HCT116 (cell line): ENCODE results near the gene GFOD2. TPM values are rescaled to one million over a fixed set of nuclear protein-coding genes. Genes with fewer than 3 reads are reported as not detected.

ENCODE experiments used
- ATAC-seq: fragments of 200-7000 bp; cut with Tn5 transposase; 2 replicates; pipeline ENCODE4 v1.9.1; 2020; ENCODE audit warnings: mild to moderate bottlenecking, moderate library complexity
- BruUV-seq: library from RNA; stranded (reverse); fragments of 400-500 nt; replicated peaks from 2 replicates; lab custom pipeline; 2021; lab: Mats Ljungman, UMichigan
- CTCF ChIA-PET: fragments of 300-600 bp; sonication (Branson Sonifier 250); formaldehyde crosslinking; loops from one replicate; lab custom pipeline; 2021; ENCODE audit warnings: antibody characterized with exemption; lab: Charles Lee
- POLR2A ChIA-PET: fragments of 300-600, 350-600 bp; sonication (Branson Sonifier 250); formaldehyde crosslinking; loops from one replicate; lab custom pipeline; 2021; ENCODE audit warnings: antibody characterized with exemption; lab: Charles Lee
- RAD21 ChIA-PET, 2 experiments: fragments of 300-600 bp; sonication (Branson Sonifier 250); formaldehyde crosslinking; loops; one replicate each; lab custom pipeline; 2023; ENCODE audit warnings: low total read pairs in 2 of 2; ENCODE audit not compliant: uncharacterized antibody in 2 of 2, unreplicated experiment in 2 of 2, low non-redundant PET in 1 of 2; lab: Charles Lee
- DNase-seq: peaks from one replicate; pipeline ENCODE4 v3.0.0-alpha.2; 2010; ENCODE audit warnings: low read depth, low spot score
- H2AFZ ChIP-seq: fragments of 200-600 bp; shearing (Covaris generic), sonication (generic); 2 replicates; pipeline ENCODE4 v1.6.1; 2017; ENCODE audit warnings: low read depth, mixed run types, mixed read lengths, antibody characterized with exemption, low read length; ENCODE audit not compliant: poor library complexity, severe bottlenecking
- H3K27ac ChIP-seq: 2 replicates; pipeline ENCODE4 v1.5.1; 2012; ENCODE audit warnings: low read depth, low read length
- H3K27me3 ChIP-seq: fragments of 200-600 bp; sonication (generic); 2 replicates; pipeline ENCODE4 v1.6.1; 2016; ENCODE audit warnings: mixed run types, low read length, mixed read lengths; ENCODE audit not compliant: insufficient read depth
- H3K36me3 ChIP-seq, 2 experiments: fragments of 200-500 bp in 1 of 2; fragments of 200-600 bp in 1 of 2; sonication (Bioruptor generic) in 1 of 2; sonication (generic) in 1 of 2; 2 replicates each; pipeline versions ENCODE4 v1.5.1 to v1.6.1; 2014 to 2016; ENCODE audit warnings: low read length in 2 of 2, inconsistent platforms in 1 of 2, mixed read lengths in 1 of 2, mixed run types in 1 of 2; ENCODE audit not compliant: insufficient read depth in 2 of 2, control insufficient read depth in 1 of 2
- H3K4me1 ChIP-seq, 2 experiments: fragments of 200-600 bp in 1 of 2; sonication (generic) in 1 of 2; 2 replicates each; pipeline versions ENCODE4 v1.5.1 to v1.6.1; 2012 to 2017; ENCODE audit warnings: low read length in 2 of 2, inconsistent platforms in 1 of 2, mild to moderate bottlenecking in 1 of 2, mixed read lengths in 1 of 2, mixed run types in 1 of 2, moderate library complexity in 1 of 2; ENCODE audit not compliant: insufficient read depth in 2 of 2, control insufficient read depth in 1 of 2
- H3K4me2 ChIP-seq: fragments of 200-600 bp; sonication (generic); 2 replicates; pipeline ENCODE4 v1.6.1; 2017; ENCODE audit warnings: mixed run types, low read length, mixed read lengths
- H3K4me3 ChIP-seq, 2 experiments: fragments of 200-600 bp in 1 of 2; sonication (generic) in 1 of 2; replicated peaks in 1 of 2; 2 replicates each; pipeline ENCODE4 v1.5.1; 2011 to 2016; ENCODE audit warnings: low read length in 2 of 2, control low read depth in 1 of 2, low read depth in 1 of 2, mild to moderate bottlenecking in 1 of 2, mixed read lengths in 1 of 2, mixed run types in 1 of 2
- H3K79me2 ChIP-seq: fragments of 200-600 bp; sonication (generic); 2 replicates; pipeline ENCODE4 v1.6.1; 2017; ENCODE audit warnings: mild to moderate bottlenecking, mixed run types, low read length, moderate library complexity, mixed read lengths; ENCODE audit not compliant: insufficient read depth
- H3K9ac ChIP-seq: fragments of 200-600 bp; sonication (generic); 2 replicates; pipeline ENCODE4 v1.6.1; 2016; ENCODE audit warnings: low read length, mixed read lengths
- H3K9me2 ChIP-seq: fragments of 200-600 bp; sonication (generic), shearing (Covaris generic); 2 replicates; pipeline ENCODE4 v1.6.1; 2017; ENCODE audit warnings: mixed run types, mild to moderate bottlenecking, moderate library complexity; ENCODE audit not compliant: insufficient read depth
- H3K9me3 ChIP-seq, 2 experiments: fragments of 200-500 bp in 1 of 2; fragments of 200-600 bp in 1 of 2; sonication (Bioruptor generic) in 1 of 2; sonication (generic) in 1 of 2; 2 replicates each; pipeline ENCODE4 v1.6.1; 2014 to 2017; ENCODE audit warnings: low read length in 2 of 2, mixed read lengths in 2 of 2, inconsistent platforms in 1 of 2, low read depth in 1 of 2, mild to moderate bottlenecking in 1 of 2, mixed run types in 1 of 2, moderate library complexity in 1 of 2; ENCODE audit not compliant: control insufficient read depth in 1 of 2, insufficient read depth in 1 of 2
- H4K20me1 ChIP-seq: fragments of 200-600 bp; sonication (generic), shearing (Covaris generic); 2 replicates; pipeline ENCODE4 v1.6.1; 2017; ENCODE audit warnings: mixed run types, mild to moderate bottlenecking, moderate library complexity; ENCODE audit not compliant: insufficient read depth
- CBX3 ChIP-seq: IDR thresholded peaks from 2 replicates; pipeline ENCODE4 v1.6.1; 2012; ENCODE audit warnings: low read depth
- CEBPB ChIP-seq: IDR thresholded peaks from 2 replicates; pipeline ENCODE4 v1.6.1; 2012; ENCODE audit warnings: low read depth
- EGR1 ChIP-seq: IDR thresholded peaks from 2 replicates; pipeline ENCODE4 v1.6.1; 2012; ENCODE audit warnings: low read depth
- ELF1 ChIP-seq: IDR thresholded peaks from 2 replicates; pipeline ENCODE4 v1.6.1; 2012; ENCODE audit warnings: low read depth, borderline replicate concordance
- EZH2 ChIP-seq: fragments of 200-600 bp; sonication (generic); IDR thresholded peaks from 2 replicates; pipeline ENCODE4 v1.6.1; 2017; ENCODE audit warnings: antibody characterized with exemption, mixed run types
- FOSL1 ChIP-seq: IDR thresholded peaks from 2 replicates; pipeline ENCODE4 v1.6.1; 2012; ENCODE audit warnings: low read depth
- JUND ChIP-seq: IDR thresholded peaks from 2 replicates; pipeline ENCODE4 v1.6.1; 2012
- MAX ChIP-seq: IDR thresholded peaks from 2 replicates; pipeline ENCODE4 v1.6.1; 2012
- POLR2A ChIP-seq: IDR thresholded peaks from 2 replicates; pipeline ENCODE4 v1.7.0; 2011; ENCODE audit warnings: borderline replicate concordance; ENCODE audit not compliant: insufficient read depth, insufficient read length; ENCODE audit errors: extremely low read depth
- POLR2AphosphoS5 ChIP-seq: IDR thresholded peaks from 2 replicates; pipeline ENCODE4 v1.6.1; 2011; ENCODE audit warnings: mild to moderate bottlenecking, low read depth, low read length, moderate library complexity
- RAD21 ChIP-seq: IDR thresholded peaks from 2 replicates; pipeline ENCODE4 v1.6.1; 2012; ENCODE audit warnings: low read depth, mild to moderate bottlenecking
- REST ChIP-seq: IDR thresholded peaks from 2 replicates; pipeline ENCODE4 v1.6.1; 2012; ENCODE audit warnings: low read depth
- SP1 ChIP-seq: IDR thresholded peaks from 2 replicates; pipeline ENCODE4 v1.6.1; 2012; ENCODE audit warnings: low read depth
- SRF ChIP-seq: IDR thresholded peaks from 2 replicates; pipeline ENCODE4 v1.6.1; 2012; ENCODE audit warnings: low read depth
- TCF7L2 ChIP-seq: IDR thresholded peaks from 2 replicates; pipeline ENCODE4 v1.7.0; 2011; ENCODE audit warnings: borderline replicate concordance, inconsistent platforms; ENCODE audit not compliant: insufficient read depth, insufficient read length; ENCODE audit errors: extremely low read depth
- ZBTB33 ChIP-seq: IDR thresholded peaks from 2 replicates; pipeline ENCODE4 v1.6.1; 2011; ENCODE audit warnings: mild to moderate bottlenecking, low read length, moderate library complexity; ENCODE audit not compliant: insufficient replicate concordance; ENCODE audit errors: extremely low read depth
- ZFX ChIP-seq: fragments of 450-650 bp; IDR thresholded peaks from 2 replicates; pipeline ENCODE4 v1.6.1; 2017
- ZNF274 ChIP-seq: fragments of 200-500 bp; sonication (Bioruptor generic); IDR thresholded peaks from 2 replicates; pipeline ENCODE4 v1.6.1; 2014; ENCODE audit warnings: mild to moderate bottlenecking, low read depth, low read length, inconsistent platforms
- intact Hi-C: fragments of 100-400 bp; cut with micrococcal nuclease; formaldehyde crosslinking; loops from 2 replicates; pipeline ENCODE4 v1.10.0; 2022
- total RNA-seq: library from RNA; stranded (reverse); gene quantifications from one replicate; pipeline ENCODE4 v1.2.1, GENCODE V29; 2021; ENCODE audit not compliant: unreplicated experiment
- TF ChIP-seq, protein P1 (sequence below), 3 experiments: fragments of 200-600 bp in 1 of 3; sonication (generic) in 1 of 3; IDR thresholded peaks in 2 of 3; conservative IDR thresholded peaks in 1 of 3; 2 replicates each; pipeline ENCODE4 v1.5.1; 2012 to 2017; ENCODE audit warnings: low read depth in 2 of 3, low read length in 2 of 3, antibody characterized with exemption in 1 of 3, borderline replicate concordance in 1 of 3, control low read depth in 1 of 3, mild to moderate bottlenecking in 1 of 3, mixed read lengths in 1 of 3, mixed run types in 1 of 3, moderate library complexity in 1 of 3; ENCODE audit not compliant: insufficient read depth in 1 of 3
- TF ChIP-seq, protein P2 (sequence below): IDR thresholded peaks from 2 replicates; pipeline ENCODE4 v1.6.1; 2012

GFOD2 gene
- total RNA-seq, 1 experiment from 2014 or later, result 17.4 TPM

GRCh38 chr16:67675999-67676398, 43.1 kb downstream of the GFOD2 start:
- no peaks in the 10 kb centered on the region for H3K9me3 ChIP-seq
- DNase-seq, result no peak
- H3K4me3 ChIP-seq, result no peak overlapping the region
- ChIA-PET POLR2A (no interaction called here), RAD21 (no interaction called here), CTCF (no interaction called here)
- H3K4me2 ChIP-seq, result no peak overlapping the region
- no peaks in the 10 kb centered on the region for H3K9me2 ChIP-seq
- H2AFZ ChIP-seq, result no peak overlapping the region
- H3K27me3 ChIP-seq, result no peaks in the 10 kb centered on the region
- H3K36me3 ChIP-seq, result no peaks in the 10 kb centered on the region; a peak in 1 of 4 replicates
- H4K20me1 ChIP-seq, result no peaks in the 10 kb centered on the region
- no peaks in the 10 kb centered on the region for H3K79me2 ChIP-seq
- intact Hi-C loops, result no loop called here
- BruUV-seq, result no TSS peak
- ATAC-seq, result no peak
- H3K9ac ChIP-seq, result no peak overlapping the region
- TF ChIP-seq MAX, result no peak
- no peak for TF ChIP-seq EZH2
- no peak for TF ChIP-seq FOSL1
- no peak for TF ChIP-seq SP1
- TF ChIP-seq REST, result no peak
- TF ChIP-seq JUND, result no peak
- no peak for TF ChIP-seq ELF1
- TF ChIP-seq, protein P1, sequence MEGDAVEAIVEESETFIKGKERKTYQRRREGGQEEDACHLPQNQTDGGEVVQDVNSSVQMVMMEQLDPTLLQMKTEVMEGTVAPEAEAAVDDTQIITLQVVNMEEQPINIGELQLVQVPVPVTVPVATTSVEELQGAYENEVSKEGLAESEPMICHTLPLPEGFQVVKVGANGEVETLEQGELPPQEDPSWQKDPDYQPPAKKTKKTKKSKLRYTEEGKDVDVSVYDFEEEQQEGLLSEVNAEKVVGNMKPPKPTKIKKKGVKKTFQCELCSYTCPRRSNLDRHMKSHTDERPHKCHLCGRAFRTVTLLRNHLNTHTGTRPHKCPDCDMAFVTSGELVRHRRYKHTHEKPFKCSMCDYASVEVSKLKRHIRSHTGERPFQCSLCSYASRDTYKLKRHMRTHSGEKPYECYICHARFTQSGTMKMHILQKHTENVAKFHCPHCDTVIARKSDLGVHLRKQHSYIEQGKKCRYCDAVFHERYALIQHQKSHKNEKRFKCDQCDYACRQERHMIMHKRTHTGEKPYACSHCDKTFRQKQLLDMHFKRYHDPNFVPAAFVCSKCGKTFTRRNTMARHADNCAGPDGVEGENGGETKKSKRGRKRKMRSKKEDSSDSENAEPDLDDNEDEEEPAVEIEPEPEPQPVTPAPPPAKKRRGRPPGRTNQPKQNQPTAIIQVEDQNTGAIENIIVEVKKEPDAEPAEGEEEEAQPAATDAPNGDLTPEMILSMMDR (IDR thresholded peaks at IDR 0.05 in 2 of 3, conservative IDR thresholded peaks at IDR 0.05 in 1 of 3; ENCODE audit: borderline replicate concordance in 1 of 3, insufficient read depth in 1 of 3, low read depth in 2 of 3, low read length in 2 of 3), result no peak
- TF ChIP-seq ZFX, result no peak
- no peak for TF ChIP-seq SRF
- no peak for TF ChIP-seq TCF7L2
- TF ChIP-seq EGR1, result no peak
- TF ChIP-seq, protein P2, sequence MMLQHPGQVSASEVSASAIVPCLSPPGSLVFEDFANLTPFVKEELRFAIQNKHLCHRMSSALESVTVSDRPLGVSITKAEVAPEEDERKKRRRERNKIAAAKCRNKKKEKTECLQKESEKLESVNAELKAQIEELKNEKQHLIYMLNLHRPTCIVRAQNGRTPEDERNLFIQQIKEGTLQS, result no peak
- TF ChIP-seq POLR2AphosphoS5, result no peak
- TF ChIP-seq CEBPB, result no peak
- TF ChIP-seq POLR2A, result no peak
- no peak for TF ChIP-seq ZBTB33
- TF ChIP-seq ZNF274, result no peak
- no peak for TF ChIP-seq CBX3
- TF ChIP-seq RAD21, result no peak
- H3K27ac ChIP-seq, result no peak overlapping the region
- peaks cover 0 to 5% of the 10 kb centered on the region in 2 experiments; a peak in 2 of 4 replicates for H3K4me1 ChIP-seq
